Middle frontal gyrus (tissue), 1 donor: Measurements from ENCODE around the gene RUVBL2.
A peak's percentile ranks its signal among the peaks of the same experiment; 100 is the strongest.

Experiments used
- DNase-seq: peaks from one replicate; pipeline ENCODE4 v3.0.0-alpha.2; 2015; ENCODE audit warnings: low spot score; ENCODE audit errors: extremely low spot score

RUVBL2 gene

DNA sequence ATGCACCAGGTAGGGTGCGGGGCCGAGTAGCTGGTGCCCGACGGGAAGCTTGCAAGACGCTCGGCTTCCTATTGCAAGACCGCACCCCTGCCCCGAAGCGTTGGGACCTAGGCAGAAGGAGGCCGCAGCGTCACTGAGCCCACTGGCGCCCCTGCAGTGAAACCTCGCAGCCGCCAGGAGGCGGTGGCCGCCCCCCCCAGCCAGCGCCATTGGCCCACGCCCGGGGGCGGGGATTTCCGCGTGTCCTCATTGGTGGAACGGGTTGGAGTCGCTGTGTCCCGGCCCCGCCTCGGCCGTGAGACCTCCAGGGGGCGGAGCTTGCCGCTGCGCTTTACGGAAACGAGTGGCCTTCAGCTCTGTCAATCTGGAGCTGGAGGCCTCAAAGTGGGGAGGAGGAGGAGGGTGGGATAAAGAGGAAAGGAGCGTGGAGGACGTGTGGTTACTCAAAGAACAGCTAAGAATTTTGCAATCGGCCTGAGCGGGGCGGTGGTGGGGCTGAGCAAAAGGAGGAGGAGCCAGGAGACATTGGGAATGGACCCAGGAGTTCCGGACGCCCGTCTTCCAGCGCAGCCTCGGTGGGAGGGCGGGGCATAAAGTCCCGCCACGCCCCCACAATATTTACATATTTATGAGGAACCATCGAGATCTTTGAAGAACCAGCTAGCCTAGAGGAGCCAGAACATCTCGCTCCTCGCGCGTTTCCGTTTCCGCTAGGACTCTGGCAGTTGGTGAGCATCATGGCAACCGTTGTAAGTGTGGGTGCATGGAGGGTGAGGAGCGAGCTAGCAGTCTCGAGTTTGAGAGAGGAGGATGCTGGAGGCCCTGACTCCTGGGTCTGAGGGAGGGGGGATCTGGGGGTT, at the start of gene RUVBL2, which contains the start of gene GYS1:
Gene RUVBL2 (plus strand): TSS at position 713 of the 860 bp plus-strand sequence. CDS start 25 bp downstream, at position 738.
Gene GYS1 (minus strand): TSS at position 135 of the 860 bp plus-strand sequence. CDS start 197 bp downstream, outside the sequence.
- DNase-seq, result peak; percentile 99

DNA sequence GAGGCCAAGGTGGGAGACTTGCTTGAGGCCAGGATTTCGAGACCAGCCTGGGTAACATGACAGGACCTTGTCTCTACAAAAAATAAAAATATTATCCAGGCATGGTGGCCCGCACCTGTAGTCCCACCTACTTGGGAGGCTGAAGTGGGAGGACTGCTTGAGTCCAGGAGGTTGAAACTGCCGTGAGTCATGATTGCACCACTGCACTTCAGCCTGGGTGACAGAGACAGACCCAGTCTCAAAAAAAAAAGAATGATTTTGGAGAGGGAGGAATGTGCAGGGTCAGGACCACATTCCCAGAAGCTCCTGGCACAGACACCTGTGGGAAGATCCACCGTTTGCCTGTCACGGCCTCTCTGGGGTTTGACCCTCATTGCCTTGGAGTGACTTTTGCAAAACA, 48.3 kb upstream of the RUVBL2 start:
- no peak for DNase-seq

DNA sequence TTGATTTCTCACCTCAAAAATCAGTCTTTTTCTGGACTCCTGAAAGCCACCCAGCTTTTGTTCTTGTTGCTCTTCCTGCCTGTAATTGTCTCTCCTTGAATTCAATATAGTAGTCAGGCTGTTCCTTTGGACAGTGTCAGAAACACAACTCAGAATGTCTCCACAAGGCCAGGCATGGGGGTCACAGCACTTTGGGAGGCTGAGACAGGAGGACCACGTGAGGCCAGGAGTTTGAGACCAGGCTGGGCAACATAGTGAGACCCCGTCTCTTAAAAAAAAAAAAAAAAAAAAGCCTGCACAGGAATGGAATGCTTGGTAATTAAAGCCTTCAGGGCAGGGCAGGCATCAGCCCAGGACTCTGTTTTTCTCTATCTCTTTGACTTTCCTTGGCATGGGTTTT, 47.9 kb upstream of the RUVBL2 start:
- no peak for DNase-seq

DNA sequence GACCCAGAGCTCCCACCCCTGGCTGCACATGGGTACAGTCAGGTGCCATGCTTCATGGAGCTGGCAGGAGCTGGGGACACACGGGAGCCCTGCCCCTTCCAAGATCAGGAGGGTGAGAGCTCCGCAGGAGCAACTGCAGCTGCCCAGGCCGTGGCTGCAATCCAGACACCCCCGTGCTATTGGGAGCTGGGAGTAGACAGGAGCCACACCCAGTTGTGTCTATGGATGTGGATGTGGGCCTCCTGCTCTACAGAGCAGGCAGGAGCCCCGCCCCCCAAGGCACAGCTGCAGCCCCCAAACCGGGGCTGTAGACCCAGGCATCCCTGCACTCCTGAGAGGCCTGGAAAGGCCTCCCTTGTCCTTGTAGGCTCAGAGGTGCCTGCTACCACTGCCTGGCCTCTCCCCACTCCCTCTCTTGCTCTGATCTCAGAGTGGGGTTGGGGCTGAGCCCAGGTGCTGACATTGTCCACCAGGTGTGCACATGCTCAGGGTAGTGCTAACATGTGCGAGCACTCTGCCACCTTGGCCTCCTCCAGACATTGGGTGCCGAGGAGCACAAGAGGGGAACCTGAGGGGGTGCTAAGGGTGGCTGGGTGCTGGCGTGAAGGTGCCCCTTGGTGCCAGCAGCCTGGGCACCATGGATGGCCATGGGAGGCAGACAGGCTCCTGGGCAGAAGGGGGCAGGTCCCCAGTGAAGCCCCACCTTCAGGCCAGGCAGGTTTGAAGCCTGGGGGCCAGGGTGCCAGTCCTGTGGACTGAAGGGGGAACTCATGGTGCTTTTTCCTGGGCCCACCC, 47.0 kb upstream of the RUVBL2 start:
- DNase-seq, result no peak

DNA sequence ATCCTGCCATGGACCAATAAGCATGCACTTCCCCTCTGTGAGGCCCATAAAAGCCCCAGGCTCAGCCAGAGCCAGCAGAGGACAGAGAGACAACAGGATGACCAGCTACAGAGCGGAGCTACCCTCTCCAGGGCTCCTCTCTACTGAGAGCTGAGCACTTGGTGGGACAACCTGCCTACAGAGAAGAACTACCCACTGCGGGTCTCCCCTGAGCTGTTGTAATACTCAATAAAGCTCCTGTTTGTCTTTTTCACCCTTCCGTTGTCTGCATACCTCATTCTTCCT, 46.5 kb upstream of the RUVBL2 start:
- no peak for DNase-seq

DNA sequence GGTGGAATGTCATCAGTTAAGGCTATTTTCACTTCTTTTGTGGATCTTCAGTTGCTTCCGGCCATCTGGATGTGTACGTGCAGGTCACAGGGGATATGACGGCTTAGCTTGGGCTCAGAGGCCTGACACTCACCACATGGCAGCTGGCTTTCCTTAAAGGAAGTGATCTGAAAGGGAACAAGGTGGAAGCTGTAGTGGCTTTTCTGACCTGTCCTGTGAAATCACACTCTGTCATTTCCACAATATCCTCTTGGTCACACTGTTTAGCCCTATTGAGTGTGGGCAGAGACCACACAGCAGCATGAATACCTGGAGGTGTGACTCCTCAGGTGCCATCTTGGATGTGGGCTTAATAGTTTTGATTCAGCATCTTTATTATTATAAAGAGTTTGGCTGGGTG, 43.5 kb upstream of the RUVBL2 start:
- DNase-seq, result no peak

DNA sequence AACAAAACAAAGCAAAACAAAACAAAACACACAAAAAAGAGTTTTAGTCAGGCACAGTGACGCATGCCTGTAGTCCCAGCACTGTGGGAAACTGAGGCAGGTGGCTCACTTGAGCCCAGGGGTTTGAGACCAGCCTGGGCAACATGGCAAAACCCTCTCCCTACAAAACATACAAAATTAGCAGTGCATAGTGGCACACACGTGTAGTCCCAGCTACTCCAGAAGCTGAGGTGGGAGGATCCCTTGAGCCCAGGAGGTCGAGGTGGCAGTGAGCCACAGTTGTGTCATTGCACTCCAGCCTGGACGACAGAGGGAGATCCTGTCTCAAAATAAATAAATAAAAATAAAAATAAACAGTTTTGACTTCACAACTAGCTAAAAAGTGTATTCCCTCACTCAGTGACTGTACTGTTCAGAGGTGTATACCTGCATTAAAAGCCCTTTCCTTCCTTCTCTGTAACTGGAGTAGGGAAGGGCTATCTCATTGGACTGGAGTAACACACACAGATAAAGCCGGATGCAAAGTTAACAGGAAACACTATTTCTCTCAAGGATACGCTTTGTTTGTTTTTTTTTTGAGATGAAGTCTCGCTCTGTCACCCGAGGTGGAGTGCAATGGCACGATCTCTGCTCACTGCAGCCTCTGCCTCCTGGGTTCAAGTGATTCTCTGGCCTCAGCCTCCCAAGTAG, 42.7 kb upstream of the RUVBL2 start:
- DNase-seq, result no peak

DNA sequence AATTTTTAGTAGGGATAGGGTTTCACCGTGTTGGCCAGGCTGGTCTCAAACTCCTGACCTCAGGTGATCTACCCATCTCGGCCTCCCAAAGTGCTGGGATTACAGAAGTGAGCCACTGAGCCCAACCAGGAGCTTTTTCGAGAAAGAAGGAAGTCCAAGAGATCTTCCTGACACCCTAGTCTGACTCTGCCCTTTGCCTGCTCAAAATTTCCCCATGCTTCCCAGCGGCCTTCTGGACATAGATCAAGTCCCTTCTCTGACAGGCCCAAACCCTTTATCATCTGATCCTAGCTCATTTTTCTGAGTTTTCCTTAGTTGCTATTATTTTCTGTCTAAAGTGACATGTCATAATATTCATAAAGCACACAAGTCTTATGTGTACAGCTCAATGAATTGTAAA, 40.5 kb upstream of the RUVBL2 start:
- DNase-seq, result no peak

DNA sequence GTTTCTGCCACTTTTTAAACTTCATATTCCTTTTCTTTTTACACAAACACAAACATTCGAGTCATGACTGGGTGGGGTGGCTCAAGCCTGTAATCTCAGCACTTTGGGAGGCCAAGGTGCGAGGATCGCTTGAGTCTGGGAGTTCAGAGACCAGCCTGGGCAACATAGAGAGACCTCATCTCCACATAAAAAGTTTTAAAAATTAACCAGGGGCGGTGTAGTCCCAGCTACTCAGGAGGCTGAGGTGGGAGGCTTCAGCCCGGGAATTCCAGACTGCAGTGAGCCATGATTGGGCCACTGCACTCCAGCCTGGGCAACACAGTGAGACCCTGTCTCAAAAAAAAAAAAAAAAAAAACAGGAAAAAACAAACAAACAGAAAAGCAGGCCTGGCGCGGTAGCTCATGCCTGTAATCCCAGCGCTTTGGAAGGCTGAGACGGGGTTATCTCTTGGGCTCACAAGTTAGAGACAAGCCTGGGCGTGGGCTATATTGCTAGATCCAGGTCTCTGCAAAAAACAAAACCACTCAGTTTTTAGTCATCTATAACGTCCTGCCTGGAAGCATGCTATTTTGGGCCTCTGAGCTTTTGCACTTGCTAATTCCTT, 39.6 kb upstream of the RUVBL2 start:
- no peak for DNase-seq

DNA sequence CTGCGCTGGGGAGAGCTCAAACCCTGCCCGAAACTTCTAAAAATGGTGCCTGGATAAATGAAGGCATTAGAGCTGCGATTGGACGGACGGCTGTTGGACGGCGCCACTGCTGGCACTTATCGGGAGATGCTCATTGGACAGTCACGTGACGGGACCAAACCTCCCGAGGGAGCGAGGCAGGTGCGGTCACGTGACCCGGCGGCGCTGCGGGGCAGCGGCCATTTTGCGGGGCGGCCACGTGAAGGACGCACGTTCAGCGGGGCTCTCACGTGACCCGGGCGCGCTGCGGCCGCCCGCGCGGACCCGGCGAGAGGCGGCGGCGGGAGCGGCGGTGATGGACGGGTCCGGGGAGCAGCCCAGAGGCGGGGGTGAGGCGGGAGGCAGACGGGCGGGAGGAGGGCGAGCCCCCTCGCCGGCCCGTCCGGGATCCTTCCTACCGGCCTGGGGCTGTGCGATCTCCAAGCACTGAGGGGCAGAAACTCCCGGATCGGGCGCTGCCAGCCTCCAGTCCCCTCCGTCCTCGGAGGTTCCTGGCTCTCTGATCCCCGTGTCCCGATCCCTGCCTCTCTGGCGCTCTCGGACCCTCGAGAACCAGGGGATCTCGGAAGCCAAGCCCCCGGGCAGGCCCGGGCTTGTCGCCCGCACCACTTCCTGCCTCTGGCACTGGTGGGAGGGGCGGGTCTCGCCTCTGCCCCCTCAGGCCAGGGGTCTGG, 38.9 kb upstream of the RUVBL2 start, which contains the start of gene BAX:
Gene BAX (plus strand): TSS at position 281 of the 713 bp plus-strand sequence. CDS start 54 bp downstream, at position 335.
- peak; percentile 92 for DNase-seq

DNA sequence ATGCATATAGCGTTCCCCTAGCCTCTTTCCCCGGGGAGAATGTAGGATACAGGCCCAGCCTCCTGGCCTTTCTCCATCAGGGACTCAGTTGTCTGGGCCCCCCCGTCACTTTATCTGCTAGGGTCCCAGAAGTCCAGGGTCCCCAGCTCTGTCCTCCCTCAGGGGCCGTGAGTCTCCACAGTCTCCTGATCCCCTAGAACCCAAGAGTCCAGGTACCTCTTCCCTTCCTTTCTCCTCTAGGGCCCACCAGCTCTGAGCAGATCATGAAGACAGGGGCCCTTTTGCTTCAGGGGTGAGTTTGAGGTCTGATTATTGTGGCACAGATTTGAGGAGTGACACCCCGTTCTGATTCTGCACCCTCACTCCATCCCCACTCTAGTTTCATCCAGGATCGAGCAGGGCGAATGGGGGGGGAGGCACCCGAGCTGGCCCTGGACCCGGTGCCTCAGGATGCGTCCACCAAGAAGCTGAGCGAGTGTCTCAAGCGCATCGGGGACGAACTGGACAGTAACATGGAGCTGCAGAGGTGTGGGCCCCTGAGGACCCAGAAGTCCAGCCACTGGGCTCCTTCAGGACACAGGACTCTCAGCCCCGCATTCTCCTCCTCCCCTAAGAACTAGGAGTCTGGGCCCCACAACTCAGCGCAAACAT, 38.3 kb upstream of the RUVBL2 start:
- no peak for DNase-seq

DNA sequence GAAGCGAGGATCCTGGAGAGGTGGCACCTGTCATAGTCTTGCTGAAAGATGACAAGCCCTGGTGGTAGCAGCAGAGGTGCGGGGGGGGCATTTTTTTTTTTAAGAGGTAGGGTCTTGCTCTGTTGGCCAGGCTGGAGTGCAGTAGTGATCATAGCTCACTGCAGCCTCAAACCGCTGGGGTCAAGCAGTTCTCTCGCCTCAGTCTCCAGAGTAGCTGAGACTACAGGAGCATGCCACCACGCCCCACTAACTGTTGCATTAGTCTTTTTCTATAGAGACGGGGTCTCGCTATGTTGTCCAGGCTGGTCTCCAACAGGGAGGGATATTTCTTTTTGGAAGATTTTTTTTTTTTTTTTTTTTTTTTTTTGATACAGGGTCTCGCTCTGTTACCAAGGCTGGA, 35.7 kb upstream of the RUVBL2 start:
- no peak for DNase-seq

DNA sequence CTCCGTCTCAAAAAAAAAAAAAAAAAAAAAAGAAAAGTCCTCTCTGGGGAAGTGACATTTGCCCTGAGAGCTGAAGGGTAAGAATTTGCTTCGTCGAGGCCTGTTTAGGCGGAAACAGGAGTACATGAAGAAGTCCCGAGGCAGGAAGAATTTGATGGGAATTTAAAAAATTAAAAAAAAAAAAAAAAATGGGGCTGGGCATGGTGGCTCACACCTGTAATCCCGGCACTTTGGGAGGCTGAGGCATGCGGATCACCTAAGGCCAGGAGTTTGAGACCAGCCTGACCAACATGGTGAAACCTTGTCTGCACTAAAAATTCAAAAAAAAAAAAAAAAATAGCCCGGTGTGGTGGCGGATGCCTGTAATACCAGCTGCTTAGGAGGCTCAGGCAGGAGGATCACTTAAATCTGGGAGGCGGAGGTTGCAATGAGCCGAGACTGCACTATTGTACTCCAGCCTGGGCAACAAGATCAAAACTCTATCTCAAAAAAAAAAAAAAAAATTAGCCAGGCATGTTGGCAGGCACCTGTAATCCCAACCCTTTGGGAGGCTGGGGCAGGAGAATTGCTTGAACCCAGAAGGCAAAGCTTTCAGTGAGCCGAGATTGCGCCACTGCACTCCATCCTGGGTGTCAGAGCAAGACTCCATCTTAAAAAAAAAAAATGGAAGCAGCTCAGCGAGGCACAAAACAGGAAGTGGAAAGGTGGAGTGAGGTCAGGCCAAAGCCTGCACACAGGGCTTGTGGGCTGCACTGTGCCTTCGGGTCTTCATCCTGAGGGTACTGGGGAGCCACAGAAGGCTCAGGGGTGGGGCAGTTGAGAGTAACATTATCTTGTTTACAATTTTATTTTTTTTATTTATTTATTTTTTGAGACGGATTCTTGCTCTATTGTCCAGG, 34.1 kb upstream of the RUVBL2 start:
- DNase-seq, result no peak

DNA sequence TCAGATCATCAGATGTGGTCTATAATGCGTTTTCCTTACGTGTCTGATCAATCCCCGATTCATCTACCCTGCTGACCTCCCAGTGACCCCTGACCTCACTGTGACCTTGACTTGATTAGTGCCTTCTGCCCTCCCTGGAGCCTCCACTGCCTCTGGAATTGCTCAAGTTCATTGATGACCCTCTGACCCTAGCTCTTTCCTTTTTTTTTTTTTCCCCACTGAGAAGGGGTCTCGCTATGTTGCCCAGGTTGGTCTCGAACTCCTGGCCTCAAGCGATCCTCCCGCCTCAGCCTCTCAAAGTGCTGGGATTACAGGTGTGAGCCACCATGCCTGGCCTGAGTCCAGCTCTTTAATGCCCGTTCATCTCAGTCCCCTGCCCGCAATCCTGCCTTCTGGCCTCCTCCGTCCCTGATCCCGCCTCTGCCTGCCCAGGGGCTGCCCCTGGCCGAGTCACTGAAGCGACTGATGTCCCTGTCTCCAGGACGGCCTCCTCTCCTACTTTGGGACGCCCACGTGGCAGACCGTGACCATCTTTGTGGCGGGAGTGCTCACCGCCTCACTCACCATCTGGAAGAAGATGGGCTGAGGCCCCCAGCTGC, 32.5 kb upstream of the RUVBL2 start:
- DNase-seq, result no peak

DNA sequence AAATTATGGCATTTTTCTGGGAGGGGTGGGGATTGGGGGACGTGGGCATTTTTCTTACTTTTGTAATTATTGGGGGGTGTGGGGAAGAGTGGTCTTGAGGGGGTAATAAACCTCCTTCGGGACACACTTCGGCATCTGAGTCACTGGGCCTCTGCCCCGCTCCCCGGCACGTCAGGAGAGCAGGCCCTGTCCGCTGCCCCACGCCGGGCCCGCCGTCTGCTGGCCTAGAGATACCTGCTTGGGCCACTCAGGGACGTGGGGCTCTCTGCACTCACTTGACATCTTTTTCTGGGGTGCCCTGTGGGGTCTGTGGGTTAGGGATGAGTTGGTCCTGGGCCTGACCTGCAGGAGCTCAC, 32.0 kb upstream of the RUVBL2 start:
- no peak for DNase-seq

DNA sequence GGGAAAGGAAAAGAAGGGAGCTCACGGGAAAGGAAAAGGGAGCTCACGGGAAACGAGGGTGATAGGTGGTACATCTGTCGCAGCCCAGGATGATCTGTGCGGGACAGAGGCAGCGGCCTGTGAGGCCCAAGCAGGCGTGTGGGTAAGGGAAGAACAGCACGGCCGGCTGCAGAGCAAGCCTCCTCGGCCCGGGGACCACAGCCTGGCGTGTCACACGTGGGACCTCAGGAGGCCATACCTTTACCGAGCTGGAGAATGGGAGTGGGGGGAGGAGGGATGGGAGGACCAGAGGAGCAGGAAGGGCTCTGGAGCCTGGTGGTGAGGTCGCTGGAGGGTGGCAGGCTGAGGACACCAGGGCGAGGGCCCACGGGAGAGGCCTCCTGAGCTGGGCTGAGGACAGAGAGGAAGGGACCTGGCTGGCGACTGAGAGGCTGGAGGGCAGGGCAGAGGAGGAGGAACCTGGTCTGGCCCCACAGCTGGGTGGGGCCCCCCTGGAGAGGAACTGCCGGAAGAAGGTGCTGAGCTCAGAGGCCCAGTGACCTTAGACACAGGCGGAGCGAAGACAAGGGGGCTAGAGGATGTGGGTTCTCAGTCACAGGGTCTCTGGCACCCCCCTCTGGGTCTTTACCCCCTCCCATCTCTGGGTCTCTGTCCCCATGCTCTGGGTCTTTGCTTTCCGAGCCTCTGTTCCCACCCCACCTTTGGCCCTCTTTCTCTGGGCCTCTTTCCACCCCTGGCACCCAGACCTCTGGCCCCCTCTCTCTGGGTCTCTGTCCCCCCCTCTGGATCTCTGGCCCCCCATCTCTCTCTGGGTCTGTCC, 31.4 kb upstream of the RUVBL2 start:
- no peak for DNase-seq

DNA sequence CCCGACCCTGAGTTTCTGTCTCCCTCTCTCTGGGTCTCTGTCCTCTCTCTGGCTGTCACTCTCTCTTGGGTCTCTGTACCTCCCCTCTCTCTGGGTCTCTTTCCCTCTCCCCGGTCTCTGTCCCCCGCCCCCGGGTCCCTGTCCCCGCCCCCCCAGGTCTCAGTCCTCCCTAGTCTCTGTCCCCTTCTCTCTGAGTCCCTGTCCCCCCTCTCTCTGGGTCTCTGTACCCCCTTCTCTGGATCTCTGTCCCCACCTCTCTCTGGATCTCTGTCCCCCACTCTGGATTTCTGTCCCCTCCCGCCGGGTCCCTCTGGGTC, 30.9 kb upstream of the RUVBL2 start:
- no peak for DNase-seq
